Activated naive CD4-positive, alpha-beta T cell treated with anti-CD3 and anti-CD28 coated beads for 36 hours (primary cell): ENCODE results near the gene SLC12A4. TPM values are rescaled to one million over a fixed set of nuclear protein-coding genes. Genes with fewer than 3 reads are reported as not detected.
"Not testable (repeated sequence)": the region's sequence is repeated elsewhere in the genome, so short reads cannot be mapped to it uniquely, and the experiment has no call there.

Experiments used
- CTCF ChIA-PET: fragments of 350-600 bp; sonication (Branson Sonifier 250); formaldehyde crosslinking; loops from one replicate; lab custom pipeline; 2021; ENCODE audit warnings: antibody characterized with exemption; lab: Charles Lee
- DNase-seq: peaks from one replicate; pipeline ENCODE4 v3.0.0-alpha.2; 2020
- H3K27ac Mint-ChIP-seq: one replicate; pipeline ENCODE4 v1.8.0; 2021; ENCODE audit warnings: mild to moderate bottlenecking, mixed read lengths
- H3K27me3 Mint-ChIP-seq: one replicate; pipeline ENCODE4 v1.8.0; 2021; ENCODE audit warnings: low read depth, mixed read lengths
- H3K36me3 Mint-ChIP-seq: one replicate; pipeline ENCODE4 v1.8.0; 2021; ENCODE audit warnings: low read depth, mixed read lengths
- H3K4me1 Mint-ChIP-seq: one replicate; pipeline ENCODE4 v1.8.0; 2021; ENCODE audit warnings: low read depth, mixed read lengths
- H3K4me3 Mint-ChIP-seq: one replicate; pipeline ENCODE4 v1.8.0; 2021; ENCODE audit warnings: mild to moderate bottlenecking, moderate library complexity, mixed read lengths
- H3K9me3 Mint-ChIP-seq: one replicate; pipeline ENCODE4 v1.8.0; 2021; ENCODE audit warnings: mixed read lengths
- intact Hi-C: fragments of 100-400 bp; cut with micrococcal nuclease; formaldehyde crosslinking; loops from one replicate; pipeline ENCODE4 v1.15.1; 2023
- total RNA-seq, 2 experiments: library from RNA; stranded (reverse); gene quantifications; one replicate each; pipeline ENCODE4 v1.2.3, GENCODE V29; 2021

The SLC12A4 gene
- total RNA-seq, 2 experiments from 2014 or later, result 24.3 to 28.9 TPM

DNA sequence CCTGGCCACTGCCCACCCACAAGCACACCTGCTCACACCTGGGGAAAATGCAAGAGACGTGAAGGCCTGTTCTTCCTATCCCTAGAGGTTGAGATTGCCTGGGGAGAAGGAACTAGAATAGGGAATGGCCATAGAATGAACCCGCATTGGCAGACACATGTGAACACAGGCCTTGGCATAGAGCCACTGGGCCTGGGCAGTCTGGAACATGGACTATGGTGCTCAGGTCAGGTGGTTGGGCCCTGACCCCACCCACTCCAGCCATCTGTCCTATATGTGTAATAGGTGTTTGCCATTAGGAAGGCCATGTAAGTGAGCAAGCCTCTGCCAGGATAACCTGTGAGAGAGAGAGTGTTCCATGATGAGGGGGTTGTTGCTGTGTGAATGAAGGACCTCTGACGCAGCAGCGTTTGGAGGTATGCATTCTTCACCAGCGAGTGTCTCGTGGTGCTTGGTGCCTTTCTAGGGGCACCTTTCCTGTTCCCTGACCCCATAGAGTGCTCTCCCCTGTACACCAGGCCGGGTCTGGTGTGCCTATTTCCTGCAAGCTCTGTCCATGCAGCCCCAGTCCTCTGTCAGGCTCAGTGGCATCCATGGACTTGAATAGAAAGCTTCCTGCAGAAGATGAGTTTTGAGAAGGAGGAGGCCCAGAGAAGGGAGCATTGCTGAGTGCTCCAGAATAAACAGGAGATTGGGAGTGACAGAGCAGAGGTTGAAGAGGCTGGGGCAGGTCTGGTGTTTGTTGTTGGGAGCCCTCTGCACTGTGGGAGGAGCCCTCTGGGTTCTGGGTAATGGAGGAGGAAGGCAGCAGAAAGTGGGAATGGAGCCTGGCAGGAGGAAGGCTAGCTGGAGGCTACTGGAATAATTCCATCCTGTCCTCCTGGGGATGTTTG lies 52.4 kb downstream of the SLC12A4 start:
- intact Hi-C loops, result loop anchor here (5.0 kb wide), 1 partner anchor 354 kb away; the partner anchor contains the start of gene CTCF
- H3K27me3 Mint-ChIP-seq, result no peaks in the 10 kb centered on the region
- CTCF ChIA-PET, result interaction anchor here (1.0 to 4.7 kb wide), 4 partner anchors 28 to 125 kb away, joined by 3 to 25 read pairs (median 4); partner anchors contain the start of gene NRN1L
- no peaks in the 10 kb centered on the region for H3K9me3 Mint-ChIP-seq
- H3K4me1 Mint-ChIP-seq, result peaks cover 28% of the 10 kb centered on the region
- no peak overlapping the region for H3K4me3 Mint-ChIP-seq
- H3K36me3 Mint-ChIP-seq, result peaks cover 2% of the 10 kb centered on the region
- no peak for DNase-seq
- H3K27ac Mint-ChIP-seq, result peak overlapping the region; percentile 27

DNA sequence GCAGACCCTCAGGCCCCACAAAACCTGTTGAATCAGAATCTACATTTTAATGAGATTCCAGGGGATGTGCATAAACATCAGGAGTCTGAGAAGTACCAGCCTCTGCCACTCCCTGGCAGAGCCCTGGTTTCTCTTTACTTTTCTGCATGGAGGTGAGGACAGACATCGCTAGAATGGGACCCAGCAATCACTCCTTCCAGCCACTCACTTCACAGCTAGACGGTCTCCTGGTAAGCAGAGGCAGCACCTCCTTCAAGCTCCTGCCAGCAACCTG lies 53.0 kb downstream of the SLC12A4 start:
- intact Hi-C loops, result loop anchor here (5.0 kb wide), 1 partner anchor 353 kb away; the partner anchor contains the start of gene CTCF
- not testable (repeated sequence) for H3K27ac Mint-ChIP-seq, DNase-seq, H3K9me3 Mint-ChIP-seq, H3K27me3 Mint-ChIP-seq, H3K36me3 Mint-ChIP-seq, H3K4me3 Mint-ChIP-seq
- peaks cover 32% of the 10 kb centered on the region for H3K4me1 Mint-ChIP-seq
- CTCF ChIA-PET, result interaction anchor here (0.7 to 2.4 kb wide), 6 partner anchors 26 to 138 kb away, joined by 3 to 6 read pairs (median 4); no protein-coding TSS in a partner anchor

DNA sequence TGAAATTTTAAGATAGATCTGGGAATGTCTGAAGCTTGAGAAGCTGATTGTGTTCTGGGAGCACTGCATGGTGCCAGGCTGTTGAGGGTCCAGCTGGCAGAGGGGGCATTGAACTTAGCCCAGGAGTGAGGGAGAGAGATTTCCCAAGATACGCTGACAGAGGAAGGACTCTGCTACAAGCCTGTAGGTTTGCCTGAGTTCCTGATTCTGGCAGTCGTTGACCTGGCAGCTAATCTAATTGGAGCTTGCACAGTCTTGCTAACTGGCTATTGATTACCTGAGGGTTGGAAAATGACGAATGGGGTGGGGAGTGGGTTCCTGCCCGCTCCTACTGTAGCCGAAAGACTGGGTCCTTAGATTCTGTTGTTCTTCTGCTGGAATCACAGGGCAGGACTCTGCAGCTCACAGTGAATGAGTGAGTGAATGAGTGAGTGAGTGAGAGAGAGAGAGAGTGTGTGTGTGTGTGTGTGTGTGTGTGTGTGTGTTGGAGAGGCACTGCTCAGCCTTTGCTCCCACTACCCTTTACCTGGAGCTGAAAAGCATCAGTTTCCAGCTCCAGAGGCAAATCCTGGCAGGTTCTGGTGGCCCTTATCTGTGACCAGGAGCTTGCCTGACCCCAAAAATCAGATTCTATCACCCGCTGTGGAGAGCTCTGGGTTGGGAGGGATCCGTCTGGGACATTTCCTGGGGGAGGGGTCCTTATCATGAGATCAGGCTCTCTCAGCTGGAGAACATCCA lies 53.5 kb downstream of the SLC12A4 start:
- Mint-ChIP-seq H3K4me3 (no peak overlapping the region), H3K36me3 (peaks cover 2% of the 10 kb centered on the region), H3K27ac (no peak overlapping the region), H3K4me1 (peaks cover 37% of the 10 kb centered on the region), H3K9me3 (no peaks in the 10 kb centered on the region), H3K27me3 (no peaks in the 10 kb centered on the region)
- CTCF ChIA-PET, result interaction anchor here (0.7 to 2.4 kb wide), 8 partner anchors 14 to 182 kb away, joined by 3 to 6 read pairs (median 4); no protein-coding TSS in a partner anchor
- no peak for DNase-seq
- intact Hi-C loops, result loop anchor here (5.0 kb wide), 1 partner anchor 353 kb away; the partner anchor contains the start of gene CTCF

DNA sequence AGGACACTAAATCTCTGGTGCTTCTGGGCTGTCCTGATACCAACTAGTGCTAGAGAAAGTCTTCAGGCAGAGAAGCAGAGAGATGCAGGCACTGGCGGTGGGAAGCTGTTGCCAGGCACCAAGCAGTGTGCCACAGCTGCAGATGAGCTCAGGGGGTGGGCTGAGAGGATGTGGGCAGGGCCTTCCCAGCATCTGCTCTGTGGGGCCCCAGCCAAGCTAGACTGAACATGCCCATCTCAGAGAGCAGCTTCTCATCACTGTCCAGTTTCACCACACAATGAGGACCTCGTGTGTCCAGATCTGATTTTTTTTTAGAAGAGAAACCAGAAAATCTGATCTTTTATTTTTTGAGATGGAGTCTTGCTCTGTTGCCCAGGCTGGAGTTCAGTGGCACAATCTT lies 58.3 kb downstream of the SLC12A4 start:
- intact Hi-C loops, result no loop called here
- Mint-ChIP-seq H3K27me3 (no peaks in the 10 kb centered on the region), H3K36me3 (peaks cover 5% of the 10 kb centered on the region), H3K4me1 (peaks cover 21% of the 10 kb centered on the region), H3K4me3 (no peak overlapping the region), H3K27ac (peak overlapping the region; percentile 56), H3K9me3 (no peaks in the 10 kb centered on the region)
- CTCF ChIA-PET, result interaction anchor here (0.7 to 2.3 kb wide), 4 partner anchors 13 to 127 kb away, joined by 3 to 11 read pairs (median 4); partner anchors contain the start of gene NRN1L
- DNase-seq, result peak; percentile 83

DNA sequence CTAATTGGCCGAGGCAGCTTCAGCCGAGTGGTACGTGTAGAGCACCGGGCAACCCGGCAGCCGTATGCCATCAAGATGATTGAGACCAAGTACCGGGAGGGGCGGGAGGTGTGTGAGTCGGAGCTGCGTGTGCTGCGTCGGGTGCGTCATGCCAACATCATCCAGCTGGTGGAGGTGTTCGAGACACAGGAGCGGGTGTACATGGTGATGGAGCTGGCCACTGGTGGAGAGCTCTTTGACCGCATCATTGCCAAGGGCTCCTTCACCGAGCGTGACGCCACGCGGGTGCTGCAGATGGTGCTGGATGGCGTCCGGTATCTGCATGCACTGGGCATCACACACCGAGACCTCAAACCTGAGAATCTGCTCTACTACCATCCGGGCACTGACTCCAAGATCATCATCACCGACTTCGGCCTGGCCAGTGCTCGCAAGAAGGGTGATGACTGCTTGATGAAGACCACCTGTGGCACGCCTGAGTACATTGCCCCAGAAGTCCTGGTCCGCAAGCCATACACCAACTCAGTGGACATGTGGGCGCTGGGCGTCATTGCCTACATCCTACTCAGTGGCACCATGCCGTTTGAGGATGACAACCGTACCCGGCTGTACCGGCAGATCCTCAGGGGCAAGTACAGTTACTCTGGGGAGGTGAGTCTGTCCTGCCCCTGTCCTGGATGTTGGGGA lies 59.2 kb downstream of the SLC12A4 start:
- no peak for DNase-seq
- Mint-ChIP-seq H3K4me3 (no peak overlapping the region), H3K9me3 (no peaks in the 10 kb centered on the region), H3K27ac (peak overlapping the region; percentile 46), H3K36me3 (peaks cover 2% of the 10 kb centered on the region), H3K4me1 (peaks cover 21% of the 10 kb centered on the region), H3K27me3 (no peaks in the 10 kb centered on the region)
- CTCF ChIA-PET, result interaction anchor here (1.1 to 1.9 kb wide), 3 partner anchors 16 to 93 kb away, joined by 5 to 6 read pairs (median 5); partner anchors contain the start of gene NRN1L
- intact Hi-C loops, result no loop called here

DNA sequence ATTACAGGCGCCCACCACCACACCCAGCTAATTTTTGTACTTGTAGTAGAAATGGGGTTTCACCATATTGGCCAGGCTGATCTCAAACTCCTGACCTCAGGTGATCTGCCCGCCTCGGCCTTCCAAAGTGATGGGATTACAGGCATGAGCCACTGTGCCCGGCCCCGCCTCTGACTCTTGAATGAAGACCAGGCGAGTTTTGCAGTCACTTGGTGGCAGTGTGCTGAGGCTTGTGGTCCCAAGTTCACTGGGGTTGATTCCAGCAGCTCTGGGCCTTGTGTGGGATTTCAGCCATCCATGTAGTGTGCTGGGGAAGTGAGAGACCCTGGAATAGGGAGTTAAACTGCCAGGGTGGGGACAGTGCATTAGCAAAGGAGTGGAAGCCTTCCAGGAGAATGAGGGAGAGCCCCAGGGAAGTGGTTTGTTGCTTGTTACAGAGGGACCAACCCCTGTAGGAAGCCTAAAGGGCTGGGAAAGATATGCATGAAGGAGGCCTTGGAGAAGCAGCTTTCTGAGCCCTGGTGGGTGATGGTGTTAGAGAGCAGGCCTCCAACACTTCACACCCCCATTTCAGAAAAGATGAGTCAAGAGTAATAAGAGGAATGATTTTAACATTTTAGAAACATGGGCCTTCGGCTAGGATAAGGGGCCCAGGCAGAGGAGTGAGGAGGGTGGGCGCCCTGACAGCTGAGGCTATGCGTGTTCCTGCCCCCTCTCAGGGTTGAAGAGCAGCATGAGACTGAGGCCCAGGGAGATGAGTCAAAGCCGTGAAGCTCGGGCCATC lies 60.8 kb downstream of the SLC12A4 start:
- CTCF ChIA-PET, result interaction anchor here (0.7 to 1.9 kb wide), 3 partner anchors 17 to 24 kb away, joined by 4 to 6 read pairs (median 5); partner anchors contain the start of gene NRN1L
- intact Hi-C loops, result no loop called here
- H3K4me1 Mint-ChIP-seq, result peaks cover 21% of the 10 kb centered on the region

DNA sequence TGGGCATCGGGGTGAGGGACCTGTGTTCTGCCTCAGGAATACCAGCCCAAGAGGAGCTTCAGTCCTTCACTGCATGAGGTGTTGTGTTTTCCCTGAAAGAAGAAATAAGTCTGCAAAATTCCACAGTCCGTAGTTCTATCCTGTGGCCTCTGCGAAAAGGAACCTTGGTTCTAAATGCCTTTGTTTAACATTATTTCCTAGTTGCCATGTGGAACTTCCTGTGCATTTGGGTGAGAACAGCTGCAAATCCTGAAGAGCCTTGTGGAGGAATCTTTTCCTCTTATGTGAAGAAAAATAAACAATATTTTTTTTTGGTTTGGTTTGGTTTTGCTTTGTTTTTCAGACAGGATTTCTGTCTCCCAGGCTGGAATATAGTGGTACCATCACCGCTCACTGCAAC lies 65.6 kb downstream of the SLC12A4 start:
- no peak overlapping the region for H3K4me3 Mint-ChIP-seq
- H3K9me3 Mint-ChIP-seq, result no peaks in the 10 kb centered on the region
- CTCF ChIA-PET, result interaction anchor here (0.9 kb wide), 1 partner anchor 23 kb away, joined by 4 read pairs; no protein-coding TSS in a partner anchor
- intact Hi-C loops, result no loop called here
- no peak overlapping the region for H3K27ac Mint-ChIP-seq
- H3K27me3 Mint-ChIP-seq, result no peaks in the 10 kb centered on the region
- H3K36me3 Mint-ChIP-seq, result no peaks in the 10 kb centered on the region
- DNase-seq, result no peak
- H3K4me1 Mint-ChIP-seq, result peaks cover 8% of the 10 kb centered on the region

More for the DNA sequence above, 60.8 kb downstream of the SLC12A4 start:
- H3K27ac Mint-ChIP-seq, result no peak overlapping the region
- no peaks in the 10 kb centered on the region for H3K9me3 Mint-ChIP-seq
- no peaks in the 10 kb centered on the region for H3K27me3 Mint-ChIP-seq
- H3K4me3 Mint-ChIP-seq, result no peak overlapping the region
- peaks cover 2% of the 10 kb centered on the region for H3K36me3 Mint-ChIP-seq
- no peak for DNase-seq

DNA sequence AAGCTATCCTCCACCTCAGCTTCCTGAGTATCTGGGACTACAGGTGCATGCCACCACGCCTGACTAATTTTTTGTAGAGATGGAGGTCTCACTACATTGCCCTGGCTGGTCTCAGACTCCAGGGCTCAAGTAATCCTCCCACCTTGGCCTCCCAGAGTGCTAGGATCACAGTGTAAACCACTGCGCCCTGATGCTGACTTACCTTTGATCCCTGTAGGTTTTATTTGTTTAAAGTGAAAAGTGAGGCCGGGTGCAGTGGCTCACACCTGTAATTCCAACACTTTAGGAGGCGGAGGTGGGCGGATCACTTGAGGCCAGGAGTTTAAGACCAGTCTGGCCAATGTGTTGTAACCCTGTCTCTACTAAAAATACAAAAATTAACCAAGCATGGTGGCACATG lies 66.7 kb downstream of the SLC12A4 start:
- Mint-ChIP-seq H3K27me3 (no peaks in the 10 kb centered on the region), H3K4me3 (no peak overlapping the region), H3K9me3 (no peaks in the 10 kb centered on the region), H3K4me1 (peaks cover 13% of the 10 kb centered on the region), H3K36me3 (no peaks in the 10 kb centered on the region), H3K27ac (no peak overlapping the region)
- no peak for DNase-seq
- CTCF ChIA-PET, result no interaction called here
- intact Hi-C loops, result no loop called here

DNA sequence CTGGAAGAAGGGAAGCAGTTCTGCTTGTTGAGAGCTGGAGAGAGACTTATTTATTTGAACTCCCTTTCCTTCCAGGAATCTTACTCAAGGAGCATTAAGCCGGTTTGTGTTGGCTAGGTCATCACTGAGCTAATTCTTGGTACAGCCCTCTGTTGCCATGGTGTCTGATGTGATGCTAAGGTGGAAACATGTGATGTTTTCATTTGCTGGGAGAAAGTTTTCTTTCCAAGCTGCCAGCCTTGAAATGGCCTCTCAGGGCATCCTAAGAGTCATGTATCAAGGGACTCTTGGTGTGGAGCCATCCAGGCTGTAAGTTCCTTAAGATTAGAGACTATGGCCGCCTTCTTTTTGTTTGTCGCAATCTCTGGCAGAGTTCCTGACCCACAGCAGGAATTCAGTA lies 71.2 kb downstream of the SLC12A4 start:
- Mint-ChIP-seq H3K27ac (no peak overlapping the region), H3K27me3 (no peaks in the 10 kb centered on the region), H3K4me3 (no peak overlapping the region), H3K36me3 (no peaks in the 10 kb centered on the region), H3K9me3 (no peaks in the 10 kb centered on the region), H3K4me1 (peaks cover 43% of the 10 kb centered on the region)
- CTCF ChIA-PET, result interaction anchor here (0.6 to 2.9 kb wide), 4 partner anchors 13 to 116 kb away, joined by 3 to 13 read pairs (median 3); no protein-coding TSS in a partner anchor
- no peak for DNase-seq
- intact Hi-C loops, result no loop called here

DNA sequence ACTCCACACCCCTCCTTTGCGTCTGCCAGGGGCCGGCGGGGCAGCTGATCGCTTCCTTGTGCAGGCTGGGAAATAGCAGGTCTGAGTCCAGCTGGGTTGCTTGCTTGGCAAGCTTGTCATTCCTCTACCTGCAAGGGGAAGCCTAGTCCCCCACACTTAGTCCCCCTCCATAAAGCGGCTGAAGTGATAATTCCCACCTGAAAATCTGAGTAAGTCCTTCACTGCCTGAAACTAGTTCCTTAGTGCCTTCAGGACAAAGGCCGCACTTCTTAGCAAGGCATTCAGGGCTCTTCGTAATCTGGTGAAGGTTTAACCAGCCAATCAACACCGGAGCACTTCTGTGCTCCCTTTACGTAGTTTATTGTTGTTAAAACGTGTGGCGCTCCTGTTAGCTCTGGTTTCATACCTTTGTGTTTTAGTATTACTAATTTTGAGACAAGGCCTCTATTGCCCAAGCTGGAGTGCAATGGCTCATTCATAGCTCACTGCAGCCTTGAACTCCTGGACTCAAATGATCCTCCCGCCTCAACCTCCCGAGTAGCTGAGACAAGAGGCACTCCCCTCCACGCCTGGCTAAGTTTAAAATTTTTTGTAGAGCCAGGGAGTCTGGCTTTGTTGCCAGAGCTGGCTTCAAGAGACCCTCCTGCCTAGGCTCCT lies 74.6 kb downstream of the SLC12A4 start:
- CTCF ChIA-PET, result interaction anchor here (0.5 to 1.1 kb wide), 5 partner anchors 11 to 154 kb away, joined by 3 to 6 read pairs (median 3); no protein-coding TSS in a partner anchor
- Mint-ChIP-seq H3K36me3 (no peaks in the 10 kb centered on the region), H3K9me3 (no peaks in the 10 kb centered on the region), H3K4me1 (peaks cover 41% of the 10 kb centered on the region), H3K27ac (peak overlapping the region; percentile 82), H3K4me3 (peak overlapping the region; percentile 79), H3K27me3 (no peaks in the 10 kb centered on the region)
- peak; percentile 36 for DNase-seq
- intact Hi-C loops, result loop anchor here (1.0 to 5.0 kb wide), 6 partner anchors 41 to 582 kb away; partner anchors contain the start of genes ACD, CTCF, NUTF2 and PARD6A
